Fibroblast of villous mesenchyme (primary cell): ENCODE measurements around the gene FNIP2. TPM values are rescaled to one million over a fixed set of nuclear protein-coding genes. Genes with fewer than 3 reads are reported as not detected.

ENCODE experiments used
- DNase-seq: peaks from one replicate; pipeline ENCODE4 v3.0.0-alpha.2; 2010; ENCODE audit warnings: low read depth
- H3K4me3 ChIP-seq: 2 replicates; pipeline ENCODE4 v1.5.1; 2011; ENCODE audit warnings: low read depth, mild to moderate bottlenecking, low read length
- CTCF ChIP-seq: IDR thresholded peaks from 2 replicates; pipeline ENCODE4 v1.5.1; 2012; ENCODE audit warnings: low read depth, mild to moderate bottlenecking, low read length; ENCODE audit not compliant: insufficient read depth
- total RNA-seq: library from RNA; depleted of rRNA; stranded (reverse); fragments of >200 nt; gene quantifications from 2 replicates; pipeline ENCODE4 v1.2.3, GENCODE V29; 2012

The FNIP2 gene
- total RNA-seq, 1 donor: 24.6 TPM

GRCh38 chr4:158929939-158930638 lies 161.3 kb downstream of the FNIP2 start:
- DNase-seq: no peak
- peak overlapping the region; percentile 4 for H3K4me3 ChIP-seq
- TF ChIP-seq CTCF: no peak

GRCh38 chr4:158930639-158930972 lies 161.8 kb downstream of the FNIP2 start:
- no peak for DNase-seq
- TF ChIP-seq CTCF: no peak
- H3K4me3 ChIP-seq: no peak overlapping the region

GRCh38 chr4:158933236-158933635 lies 164.4 kb downstream of the FNIP2 start:
- no peak overlapping the region for H3K4me3 ChIP-seq
- TF ChIP-seq CTCF: no peak
- DNase-seq: no peak

- no peak for DNase-seq
- no peak for TF ChIP-seq CTCF
- H3K4me3 ChIP-seq: no peak overlapping the region
These were observed 166.3 kb downstream of the FNIP2 start for GRCh38 chr4:158934996-158935669.

- TF ChIP-seq CTCF: no peak
- no peak overlapping the region for H3K4me3 ChIP-seq
- DNase-seq: no peak
These were observed 167.4 kb downstream of the FNIP2 start for GRCh38 chr4:158936238-158936637.

GRCh38 chr4:158938220-158939044 lies 169.6 kb downstream of the FNIP2 start:
- DNase-seq: peak; percentile 47
- TF ChIP-seq CTCF: no peak
- H3K4me3 ChIP-seq: no peak overlapping the region
